ENCODE results near the gene MAGEA11. TPM values are rescaled to one million over a fixed set of nuclear protein-coding genes. Genes with fewer than 3 reads are reported as not detected.

Gene MAGEA11
- total and polyA plus RNA-seq, 3 donors from 2014 or later = 6.8 to 9.8 (median 9.4) TPM

GRCh38 chrX:149762696-149763614 is 51.1 kb downstream of the MAGEA11 start:
- intact Hi-C loops (cut with DNase I; ENCODE audit: low total_unique reads) = no loop called here
- DNase-seq = no peak
- Histone ChIP-seq H3K9me3 (no peaks in the 10 kb centered on the region), H3K4me1 (no peaks in the 10 kb centered on the region), H3K27ac (no peak overlapping the region), H3K36me3 (ENCODE audit: low read depth, missing control alignments) (no peaks in the 10 kb centered on the region), H3K27me3 (no peaks in the 10 kb centered on the region), H3K4me3 (no peak overlapping the region)
- no peak for TF ChIP-seq POLR2A (IDR thresholded peaks at IDR 0.05)
- no peak for TF ChIP-seq CTCF (IDR thresholded peaks at IDR 0.05)
- 91% methylated on average over 9 of the region's 11 CpGs; no CpG with 5 or more reads in 1 of the 2 donors for WGBS, 2 donors

Small RNA genes within 50 kb of the gene (small RNA-seq; reads per million reads assigned to genes)
- gene AC244098.1 (0 reads per million in 2 donors), gene AC244098.2 (0 reads per million in 2 donors), gene AC244098.3 (0 reads per million in 2 donors)

Other genes with a start within 250 kb of the MAGEA11 start
- gene IDS, start 206.8 kb upstream of the MAGEA11 start, total RNA-seq = 10 to 100 TPM; 30.2 to 38.4 TPM
- gene IDS, start 206.8 kb upstream of the MAGEA11 start, polyA plus RNA-seq (ENCODE audit: insufficient read depth, low read depth, low replicate concordance) = 25.3 TPM
- 10 to 100 TPM; 10.6 to 12.0 TPM for gene EOLA1, start 171.0 kb upstream of the MAGEA11 start, total RNA-seq
- 13.4 TPM for gene EOLA1, start 171.0 kb upstream of the MAGEA11 start, polyA plus RNA-seq (ENCODE audit: insufficient read depth, low read depth, low replicate concordance)
- 1 to 10 TPM; 5.6 to 8.7 TPM for gene HSFX3, start 162.1 kb upstream of the MAGEA11 start, total RNA-seq
- 16.6 TPM for gene HSFX3, start 162.1 kb upstream of the MAGEA11 start, polyA plus RNA-seq (ENCODE audit: insufficient read depth, low read depth, low replicate concordance)
- 10 to 100 TPM; 18.6 to 24.6 TPM for gene MAGEA9B, start 124.6 kb upstream of the MAGEA11 start, total RNA-seq
- 11.0 TPM for gene MAGEA9B, start 124.6 kb upstream of the MAGEA11 start, polyA plus RNA-seq (ENCODE audit: insufficient read depth, low read depth, low replicate concordance)
- gene HSFX2, start 116.7 kb upstream of the MAGEA11 start, total RNA-seq = 1 to 10 TPM; 4.8 to 5.6 TPM
- gene HSFX2, start 116.7 kb upstream of the MAGEA11 start, polyA plus RNA-seq (ENCODE audit: insufficient read depth, low read depth, low replicate concordance) = 11.8 TPM
- gene TMEM185A, start 80.3 kb upstream of the MAGEA11 start, total RNA-seq = 10 to 100 TPM; 64.3 to 66.0 TPM
- gene TMEM185A, start 80.3 kb upstream of the MAGEA11 start, polyA plus RNA-seq (ENCODE audit: insufficient read depth, low read depth, low replicate concordance) = 48.7 TPM
- gene HSFX1, start 62.0 kb downstream of the MAGEA11 start, total RNA-seq = 1 to 10 TPM; 4.0 to 9.8 TPM
- 1.3 TPM for gene HSFX1, start 62.0 kb downstream of the MAGEA11 start, polyA plus RNA-seq (ENCODE audit: insufficient read depth, low read depth, low replicate concordance)
- gene MAGEA9, start 69.9 kb downstream of the MAGEA11 start, total RNA-seq = not detected
- 6.4 TPM for gene MAGEA9, start 69.9 kb downstream of the MAGEA11 start, polyA plus RNA-seq (ENCODE audit: insufficient read depth, low read depth, low replicate concordance)
- 1 to 10 TPM; 1.1 to 2.0 TPM for gene MAGEA8, start 169.1 kb downstream of the MAGEA11 start, total RNA-seq
- 2.9 TPM for gene MAGEA8, start 169.1 kb downstream of the MAGEA11 start, polyA plus RNA-seq (ENCODE audit: insufficient read depth, low read depth, low replicate concordance)
- gene HSFX4, start 217.5 kb downstream of the MAGEA11 start, total RNA-seq = 1 to 10 TPM; 2.4 to 6.0 TPM
- gene HSFX4, start 217.5 kb downstream of the MAGEA11 start, polyA plus RNA-seq (ENCODE audit: insufficient read depth, low read depth, low replicate concordance) = 9.7 TPM
- gene EOLA2, start 226.4 kb downstream of the MAGEA11 start, total RNA-seq = 10 to 100 TPM; 35.1 to 42.0 TPM
- gene EOLA2, start 226.4 kb downstream of the MAGEA11 start, polyA plus RNA-seq (ENCODE audit: insufficient read depth, low read depth, low replicate concordance) = 28.0 TPM

Data from testis (tissue), 3 donors.